Measurements from ENCODE around the gene TNFRSF8.

The TNFRSF8 gene

GRCh38 chr1:12069623-12070244 lies 6.6 kb downstream of the TNFRSF8 start:
- no peaks in the 10 kb centered on the region for H4K20me1 ChIP-seq (ENCODE audit: low read depth, low read length)
- H3F3A ChIP-seq (ENCODE audit: insufficient read depth), result no peaks in the 10 kb centered on the region
- H3K9me3 ChIP-seq (ENCODE audit: insufficient read depth, low read length), result no peaks in the 10 kb centered on the region
- H3K9me2 ChIP-seq (replicated peaks; ENCODE audit: insufficient read depth, low read length), result no peaks in the 10 kb centered on the region
- H3K9ac ChIP-seq (ENCODE audit: low read length), result no peak overlapping the region
- no peaks in the 10 kb centered on the region for H3K79me2 ChIP-seq (ENCODE audit: insufficient read depth, low read length)
- H3K4me2 ChIP-seq (ENCODE audit: low read depth, low read length, poor library complexity, severe bottlenecking), result no peak overlapping the region
- H3K27me3 ChIP-seq (ENCODE audit: low read length), result no peaks in the 10 kb centered on the region
- no peak overlapping the region for H3K27ac ChIP-seq (ENCODE audit: low read depth, low read length)
- no peaks in the 10 kb centered on the region for H3K36me3 ChIP-seq (ENCODE audit: low read length)
- H2AFZ ChIP-seq (ENCODE audit: low read depth, low read length, severe bottlenecking), result no peak overlapping the region
- TF ChIP-seq EZH2phosphoT487 (conservative IDR thresholded peaks at IDR 0.05; ENCODE audit: low read length), result no peak
- TF ChIP-seq, protein P1, sequence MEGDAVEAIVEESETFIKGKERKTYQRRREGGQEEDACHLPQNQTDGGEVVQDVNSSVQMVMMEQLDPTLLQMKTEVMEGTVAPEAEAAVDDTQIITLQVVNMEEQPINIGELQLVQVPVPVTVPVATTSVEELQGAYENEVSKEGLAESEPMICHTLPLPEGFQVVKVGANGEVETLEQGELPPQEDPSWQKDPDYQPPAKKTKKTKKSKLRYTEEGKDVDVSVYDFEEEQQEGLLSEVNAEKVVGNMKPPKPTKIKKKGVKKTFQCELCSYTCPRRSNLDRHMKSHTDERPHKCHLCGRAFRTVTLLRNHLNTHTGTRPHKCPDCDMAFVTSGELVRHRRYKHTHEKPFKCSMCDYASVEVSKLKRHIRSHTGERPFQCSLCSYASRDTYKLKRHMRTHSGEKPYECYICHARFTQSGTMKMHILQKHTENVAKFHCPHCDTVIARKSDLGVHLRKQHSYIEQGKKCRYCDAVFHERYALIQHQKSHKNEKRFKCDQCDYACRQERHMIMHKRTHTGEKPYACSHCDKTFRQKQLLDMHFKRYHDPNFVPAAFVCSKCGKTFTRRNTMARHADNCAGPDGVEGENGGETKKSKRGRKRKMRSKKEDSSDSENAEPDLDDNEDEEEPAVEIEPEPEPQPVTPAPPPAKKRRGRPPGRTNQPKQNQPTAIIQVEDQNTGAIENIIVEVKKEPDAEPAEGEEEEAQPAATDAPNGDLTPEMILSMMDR (IDR thresholded peaks at IDR 0.05; ENCODE audit: insufficient read depth, low read length, poor library complexity, severe bottlenecking), result no peak
- H3K4me3 ChIP-seq (ENCODE audit: insufficient read depth, low read length, poor library complexity, severe bottlenecking), result no peak overlapping the region

- H4K20me1 ChIP-seq (ENCODE audit: low read depth, low read length), result no peaks in the 10 kb centered on the region
- no peaks in the 10 kb centered on the region for H3K9me2 ChIP-seq (replicated peaks; ENCODE audit: insufficient read depth, low read length)
- no peaks in the 10 kb centered on the region for H3K9me3 ChIP-seq (ENCODE audit: insufficient read depth, low read length)
- H2AFZ ChIP-seq (ENCODE audit: low read depth, low read length, severe bottlenecking), result no peak overlapping the region
- no peaks in the 10 kb centered on the region for H3K36me3 ChIP-seq (ENCODE audit: low read length)
- H3K27me3 ChIP-seq (ENCODE audit: low read length), result no peaks in the 10 kb centered on the region
- no peak overlapping the region for H3K9ac ChIP-seq (ENCODE audit: low read length)
- H3K79me2 ChIP-seq (ENCODE audit: insufficient read depth, low read length), result no peaks in the 10 kb centered on the region
- H3K4me2 ChIP-seq (ENCODE audit: low read depth, low read length, poor library complexity, severe bottlenecking), result no peak overlapping the region
- no peak overlapping the region for H3K27ac ChIP-seq (ENCODE audit: low read depth, low read length)
- H3F3A ChIP-seq (ENCODE audit: insufficient read depth), result no peaks in the 10 kb centered on the region
- H3K4me3 ChIP-seq (ENCODE audit: insufficient read depth, low read length, poor library complexity, severe bottlenecking), result no peak overlapping the region
- TF ChIP-seq, protein P1 (IDR thresholded peaks at IDR 0.05; ENCODE audit: insufficient read depth, low read length, poor library complexity, severe bottlenecking), result no peak
- TF ChIP-seq EZH2phosphoT487 (conservative IDR thresholded peaks at IDR 0.05; ENCODE audit: low read length), result no peak
Observed at GRCh38 chr1:12071892-12072291, 8.8 kb downstream of the TNFRSF8 start.

DNA sequence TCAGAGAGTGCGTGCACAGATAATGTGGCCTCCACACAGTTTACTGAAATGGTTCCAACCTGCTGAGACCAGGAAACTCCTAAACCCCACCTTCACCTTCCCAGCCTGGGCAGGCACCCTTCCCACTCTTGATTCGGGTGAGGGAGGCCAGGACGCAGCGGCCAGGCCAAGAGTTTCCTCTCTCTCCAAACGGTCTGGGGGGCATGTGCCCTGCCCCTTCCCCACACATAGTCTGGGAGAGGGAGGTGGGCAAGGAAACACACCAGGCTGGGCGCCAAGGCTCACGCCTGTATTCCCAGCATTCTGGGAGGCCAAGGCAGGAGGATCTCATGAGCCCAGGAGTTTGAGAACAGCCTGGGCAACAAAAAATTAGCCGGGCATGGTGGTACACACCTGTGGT lies 9.6 kb downstream of the TNFRSF8 start:
- H3K79me2 ChIP-seq (ENCODE audit: insufficient read depth, low read length), result no peaks in the 10 kb centered on the region
- H2AFZ ChIP-seq (ENCODE audit: low read depth, low read length, severe bottlenecking), result no peak overlapping the region
- H3K9ac ChIP-seq (ENCODE audit: low read length), result no peak overlapping the region
- H3K4me2 ChIP-seq (ENCODE audit: low read depth, low read length, poor library complexity, severe bottlenecking), result no peak overlapping the region
- H3K27me3 ChIP-seq (ENCODE audit: low read length), result no peaks in the 10 kb centered on the region
- H3K9me2 ChIP-seq (replicated peaks; ENCODE audit: insufficient read depth, low read length), result no peaks in the 10 kb centered on the region
- H3F3A ChIP-seq (ENCODE audit: insufficient read depth), result no peaks in the 10 kb centered on the region
- no peak overlapping the region for H3K27ac ChIP-seq (ENCODE audit: low read depth, low read length)
- TF ChIP-seq EZH2phosphoT487 (conservative IDR thresholded peaks at IDR 0.05; ENCODE audit: low read length), result no peak
- TF ChIP-seq, protein P1 (IDR thresholded peaks at IDR 0.05; ENCODE audit: insufficient read depth, low read length, poor library complexity, severe bottlenecking), result no peak
- H3K4me3 ChIP-seq (ENCODE audit: insufficient read depth, low read length, poor library complexity, severe bottlenecking), result no peak overlapping the region
- H3K36me3 ChIP-seq (ENCODE audit: low read length), result no peaks in the 10 kb centered on the region
- H4K20me1 ChIP-seq (ENCODE audit: low read depth, low read length), result no peaks in the 10 kb centered on the region
- no peaks in the 10 kb centered on the region for H3K9me3 ChIP-seq (ENCODE audit: insufficient read depth, low read length)

Data from SU-DHL-6 (cell line).